Natural killer cell (primary cell): ENCODE measurements around the gene DES. TPM values are rescaled to one million over a fixed set of nuclear protein-coding genes. Genes with fewer than 3 reads are reported as not detected.
A peak's percentile ranks its signal among the peaks of the same experiment; 100 is the strongest.

Experiments
- ATAC-seq, 3 donors: fragments of 150-1000 bp in 2 of 3; fragments of 200-7000 bp in 1 of 3; cut with Tn5 transposase; 1 replicate in 1 of 3; 2 replicates in 2 of 3; pipeline ENCODE4 v1.10.0; 2021; ENCODE audit warnings: mild to moderate bottlenecking in 2 of 3, moderate library complexity in 2 of 3
- DNase-seq, 2 donors: peaks; one replicate each; pipeline versions ENCODE4 v3.0.0 to v3.0.0-alpha.2; 2013 to 2021; ENCODE audit warnings: mixed read lengths in 1 of 2
- H3K27ac ChIP-seq: one replicate; pipeline ENCODE4 v1.5.1; 2013; ENCODE audit warnings: mild to moderate bottlenecking, low read length
- H3K27me3 ChIP-seq: one replicate; pipeline ENCODE4 v1.6.1; 2013; ENCODE audit warnings: low read length; ENCODE audit not compliant: control insufficient read depth, insufficient read depth
- H3K36me3 ChIP-seq: one replicate; pipeline ENCODE4 v1.6.1; 2013; ENCODE audit warnings: low read length; ENCODE audit not compliant: control insufficient read depth, insufficient read depth
- H3K4me1 ChIP-seq: one replicate; pipeline ENCODE4 v1.6.1; 2013; ENCODE audit warnings: low read length; ENCODE audit not compliant: control insufficient read depth, insufficient read depth
- H3K4me3 ChIP-seq: one replicate; pipeline ENCODE4 v1.5.1; 2013; ENCODE audit warnings: low read length
- H3K9me3 ChIP-seq: one replicate; pipeline ENCODE4 v1.6.1; 2013; ENCODE audit warnings: low read length; ENCODE audit not compliant: control insufficient read depth, insufficient read depth
- H3K27ac Mint-ChIP-seq, 2 donors: one replicate each; pipeline ENCODE4 v1.8.0; 2022; ENCODE audit warnings: mild to moderate bottlenecking in 2 of 2, mixed read lengths in 2 of 2, moderate library complexity in 1 of 2
- H3K27me3 Mint-ChIP-seq, 2 donors: one replicate each; pipeline ENCODE4 v1.8.0; 2022; ENCODE audit warnings: low read depth in 2 of 2, mixed read lengths in 2 of 2
- H3K36me3 Mint-ChIP-seq: one replicate; pipeline ENCODE4 v1.8.0; 2022; ENCODE audit warnings: mixed read lengths
- H3K4me1 Mint-ChIP-seq, 2 donors: one replicate each; pipeline ENCODE4 v1.8.0; 2022; ENCODE audit warnings: mixed read lengths in 2 of 2
- H3K4me3 Mint-ChIP-seq: one replicate; pipeline ENCODE4 v1.8.0; 2022; ENCODE audit warnings: mild to moderate bottlenecking, moderate library complexity, mixed read lengths
- H3K9me3 Mint-ChIP-seq, 2 donors: one replicate each; pipeline ENCODE4 v1.8.0; 2022; ENCODE audit warnings: mixed read lengths in 2 of 2
- CTCF ChIP-seq: fragments of 200-600 bp; IDR thresholded peaks from one replicate; pipeline ENCODE4 v1.8.0; 2022; ENCODE audit warnings: antibody characterized with exemption
- WGBS: methylation state at CpG from one replicate; pipeline ENCODE4 v1.1.7; 2013; ENCODE audit warnings: missing lambda C conversion rate; ENCODE audit not compliant: insufficient coverage; 5-methylcytosine and 5-hydroxymethylcytosine counted together
- intact Hi-C: fragments of 100-400 bp; cut with micrococcal nuclease; formaldehyde crosslinking; loops from one replicate; pipeline ENCODE4 v1.14.2; 2022
- total RNA-seq, 4 donors: library from RNA; stranded (reverse); fragments of 120-200 nt in 1 of 4; gene quantifications; one replicate each; pipeline versions ENCODE4 v1.2.3 to v1.2.4, GENCODE V29; 2013 to 2022

Gene DES
- total RNA-seq, 3 donors from 2014 or later (not counting 1 experiment from before 2014, with no cell fraction given): not detected

DNA sequence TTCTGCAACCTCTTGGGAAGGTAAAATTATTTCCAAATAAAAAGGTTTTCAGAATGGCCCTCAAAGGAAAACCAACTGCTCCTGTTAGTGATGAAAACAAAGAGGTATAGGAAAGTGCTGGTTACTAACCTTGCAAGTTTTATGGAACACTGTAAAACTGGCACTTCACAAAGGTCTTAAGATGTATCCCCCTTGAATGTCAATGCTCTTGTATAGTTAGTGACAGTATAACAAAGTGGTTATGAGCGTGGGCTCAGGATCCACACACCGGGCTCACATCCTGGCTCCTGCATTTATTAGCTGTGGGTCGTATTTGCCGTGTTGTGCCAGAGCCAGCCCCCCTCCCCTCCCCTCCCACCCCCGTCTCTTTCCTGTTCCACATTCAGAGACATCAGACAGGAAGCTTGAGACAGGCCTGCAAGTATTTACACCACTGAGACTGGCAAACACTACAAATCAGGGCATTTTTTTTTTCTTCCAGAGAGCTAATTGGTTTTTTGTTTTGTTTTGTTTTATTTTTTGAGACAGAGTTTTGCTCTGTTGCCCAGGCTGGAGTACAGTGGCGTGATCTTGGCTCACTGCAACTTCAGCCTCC lies 21.2 kb upstream of the DES start:
- TF ChIP-seq CTCF: no peak
- Histone ChIP-seq H3K27me3 (no peaks in the 10 kb centered on the region), H3K9me3 (no peaks in the 10 kb centered on the region), H3K27ac (no peak overlapping the region), H3K4me1 (no peaks in the 10 kb centered on the region), H3K4me3 (no peak overlapping the region), H3K36me3 (no peaks in the 10 kb centered on the region)
- Mint-ChIP-seq H3K27me3 (peaks cover 11 to 14% of the 10 kb centered on the region in 2 donors), H3K36me3 (no peaks in the 10 kb centered on the region), H3K4me3 (no peak overlapping the region), H3K9me3 (no peaks in the 10 kb centered on the region), H3K27ac (no peak overlapping the region), H3K4me1 (no peaks in the 10 kb centered on the region)
- DNase-seq (peak in 1 of 2 donors; percentile 41), ATAC-seq (no peak)
- 46% methylated on average over 5 of the region's 6 CpGs for WGBS
- intact Hi-C loops: no loop called here

GRCh38 chr2:219398721-219399363 lies 19.3 kb upstream of the DES start:
- WGBS: 77% methylated on average over 4 of the region's 5 CpGs

GRCh38 chr2:219399716-219400478 lies 18.3 kb upstream of the DES start:
- H3K4me3 Mint-ChIP-seq: no peak overlapping the region

More at GRCh38 chr2:219398721-219399363, 19.3 kb upstream of the DES start:
- intact Hi-C loops: no loop called here
- DNase-seq (no peak), ATAC-seq (no peak)
- H3K36me3 Mint-ChIP-seq: no peaks in the 10 kb centered on the region
- peaks cover 0 to 11% of the 10 kb centered on the region in 2 donors for H3K4me1 Mint-ChIP-seq
- Histone ChIP-seq H3K9me3 (no peaks in the 10 kb centered on the region), H3K36me3 (no peaks in the 10 kb centered on the region), H3K4me3 (no peak overlapping the region), H3K27ac (no peak overlapping the region), H3K4me1 (no peaks in the 10 kb centered on the region), H3K27me3 (no peaks in the 10 kb centered on the region)
- H3K27ac Mint-ChIP-seq: no peak overlapping the region
- no peak for TF ChIP-seq CTCF
- H3K4me3 Mint-ChIP-seq: no peak overlapping the region
- H3K9me3 Mint-ChIP-seq: no peaks in the 10 kb centered on the region
- peaks cover 11 to 28% of the 10 kb centered on the region in 2 donors for H3K27me3 Mint-ChIP-seq

More at GRCh38 chr2:219399716-219400478, 18.3 kb upstream of the DES start:
- Histone ChIP-seq H3K9me3 (no peaks in the 10 kb centered on the region), H3K27me3 (no peaks in the 10 kb centered on the region), H3K4me1 (no peaks in the 10 kb centered on the region), H3K4me3 (no peak overlapping the region), H3K36me3 (no peaks in the 10 kb centered on the region), H3K27ac (no peak overlapping the region)
- WGBS: 80% methylated on average over 12 of the region's 14 CpGs
- peaks cover 0 to 11% of the 10 kb centered on the region in 2 donors for H3K4me1 Mint-ChIP-seq
- H3K27ac Mint-ChIP-seq: no peak overlapping the region
- no peaks in the 10 kb centered on the region for H3K36me3 Mint-ChIP-seq
- ATAC-seq: no peak
- DNase-seq: no peak
- intact Hi-C loops: loop anchor here (5.0 kb wide), 1 partner anchor 242 kb away; no protein-coding TSS in a partner anchor
- no peak for TF ChIP-seq CTCF
- no peaks in the 10 kb centered on the region for H3K9me3 Mint-ChIP-seq
- peaks cover 14 to 21% of the 10 kb centered on the region in 2 donors for H3K27me3 Mint-ChIP-seq
